Natural killer cell (primary cell): Measurements from ENCODE around the gene ZNF385C. TPM values are rescaled to one million over a fixed set of nuclear protein-coding genes. Genes with fewer than 3 reads are reported as not detected.

Experiments
- ATAC-seq, 3 donors: fragments of 150-1000 bp in 2 of 3; fragments of 200-7000 bp in 1 of 3; cut with Tn5 transposase; 1 replicate in 1 of 3; 2 replicates in 2 of 3; pipeline ENCODE4 v1.10.0; 2021; ENCODE audit warnings: mild to moderate bottlenecking in 2 of 3, moderate library complexity in 2 of 3
- DNase-seq, 2 donors: peaks; one replicate each; pipeline versions ENCODE4 v3.0.0 to v3.0.0-alpha.2; 2013 to 2021; ENCODE audit warnings: mixed read lengths in 1 of 2
- H3K27ac ChIP-seq: one replicate; pipeline ENCODE4 v1.5.1; 2013; ENCODE audit warnings: mild to moderate bottlenecking, low read length
- H3K27me3 ChIP-seq: one replicate; pipeline ENCODE4 v1.6.1; 2013; ENCODE audit warnings: low read length; ENCODE audit not compliant: control insufficient read depth, insufficient read depth
- H3K36me3 ChIP-seq: one replicate; pipeline ENCODE4 v1.6.1; 2013; ENCODE audit warnings: low read length; ENCODE audit not compliant: control insufficient read depth, insufficient read depth
- H3K4me1 ChIP-seq: one replicate; pipeline ENCODE4 v1.6.1; 2013; ENCODE audit warnings: low read length; ENCODE audit not compliant: control insufficient read depth, insufficient read depth
- H3K4me3 ChIP-seq: one replicate; pipeline ENCODE4 v1.5.1; 2013; ENCODE audit warnings: low read length
- H3K9me3 ChIP-seq: one replicate; pipeline ENCODE4 v1.6.1; 2013; ENCODE audit warnings: low read length; ENCODE audit not compliant: control insufficient read depth, insufficient read depth
- H3K27ac Mint-ChIP-seq, 2 donors: one replicate each; pipeline ENCODE4 v1.8.0; 2022; ENCODE audit warnings: mild to moderate bottlenecking in 2 of 2, mixed read lengths in 2 of 2, moderate library complexity in 1 of 2
- H3K27me3 Mint-ChIP-seq, 2 donors: one replicate each; pipeline ENCODE4 v1.8.0; 2022; ENCODE audit warnings: low read depth in 2 of 2, mixed read lengths in 2 of 2
- H3K36me3 Mint-ChIP-seq: one replicate; pipeline ENCODE4 v1.8.0; 2022; ENCODE audit warnings: mixed read lengths
- H3K4me1 Mint-ChIP-seq, 2 donors: one replicate each; pipeline ENCODE4 v1.8.0; 2022; ENCODE audit warnings: mixed read lengths in 2 of 2
- H3K4me3 Mint-ChIP-seq: one replicate; pipeline ENCODE4 v1.8.0; 2022; ENCODE audit warnings: mild to moderate bottlenecking, moderate library complexity, mixed read lengths
- H3K9me3 Mint-ChIP-seq, 2 donors: one replicate each; pipeline ENCODE4 v1.8.0; 2022; ENCODE audit warnings: mixed read lengths in 2 of 2
- whole genome bisulfite sequencing: methylation state at CpG from one replicate; pipeline ENCODE4 v1.1.7; 2013; ENCODE audit warnings: missing lambda C conversion rate; ENCODE audit not compliant: insufficient coverage; 5-methylcytosine and 5-hydroxymethylcytosine counted together
- intact Hi-C: fragments of 100-400 bp; cut with micrococcal nuclease; formaldehyde crosslinking; loops from one replicate; pipeline ENCODE4 v1.14.2; 2022
- total RNA-seq, 4 donors: library from RNA; stranded (reverse); fragments of 120-200 nt in 1 of 4; gene quantifications; one replicate each; pipeline versions ENCODE4 v1.2.3 to v1.2.4, GENCODE V29; 2013 to 2022
- TF ChIP-seq, protein P1 (sequence below): fragments of 200-600 bp; IDR thresholded peaks from one replicate; pipeline ENCODE4 v1.8.0; 2022; ENCODE audit warnings: antibody characterized with exemption

Gene ZNF385C
- total RNA-seq, 3 donors from 2014 or later (not counting 1 experiment from before 2014, with no cell fraction given) = 0.28 TPM; not detected in 2

DNA sequence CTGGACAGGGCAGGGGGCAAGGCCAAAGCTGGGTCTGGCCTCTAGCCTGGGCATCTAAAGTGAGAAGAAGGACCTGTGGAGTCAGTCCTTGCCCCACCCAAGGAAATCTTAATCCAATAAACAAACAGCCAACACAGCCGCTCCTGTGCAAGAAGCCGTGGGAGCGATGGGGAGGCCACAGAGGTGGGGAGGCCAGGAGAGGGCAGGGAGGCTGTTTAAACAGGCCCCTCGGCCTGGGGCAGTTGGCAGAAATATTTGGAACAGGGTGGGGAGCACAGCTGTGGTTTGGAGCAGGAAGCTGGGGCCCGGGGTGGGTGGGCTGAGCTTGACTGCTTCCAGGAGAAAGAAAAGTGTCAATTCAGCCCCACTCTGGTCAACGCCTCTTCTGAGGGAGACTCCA is 5.3 kb downstream of the ZNF385C start:
- ATAC-seq (no peak), DNase-seq (no peak)
- WGBS = 53% methylated on average over 6 of the region's 6 CpGs
- H3K9me3 Mint-ChIP-seq = no peaks in the 10 kb centered on the region
- H3K4me3 Mint-ChIP-seq = no peak overlapping the region
- H3K27ac Mint-ChIP-seq = no peak overlapping the region
- H3K4me3 ChIP-seq = no peak overlapping the region
- no peak overlapping the region for H3K27ac ChIP-seq
- intact Hi-C loops = no loop called here
- H3K36me3 ChIP-seq = no peaks in the 10 kb centered on the region
- H3K9me3 ChIP-seq = no peaks in the 10 kb centered on the region
- no peaks in the 10 kb centered on the region for H3K36me3 Mint-ChIP-seq
- peaks cover 7% of the 10 kb centered on the region for H3K27me3 ChIP-seq
- H3K27me3 Mint-ChIP-seq = peaks cover 10 to 20% of the 10 kb centered on the region in 2 donors
- TF ChIP-seq, protein P1, sequence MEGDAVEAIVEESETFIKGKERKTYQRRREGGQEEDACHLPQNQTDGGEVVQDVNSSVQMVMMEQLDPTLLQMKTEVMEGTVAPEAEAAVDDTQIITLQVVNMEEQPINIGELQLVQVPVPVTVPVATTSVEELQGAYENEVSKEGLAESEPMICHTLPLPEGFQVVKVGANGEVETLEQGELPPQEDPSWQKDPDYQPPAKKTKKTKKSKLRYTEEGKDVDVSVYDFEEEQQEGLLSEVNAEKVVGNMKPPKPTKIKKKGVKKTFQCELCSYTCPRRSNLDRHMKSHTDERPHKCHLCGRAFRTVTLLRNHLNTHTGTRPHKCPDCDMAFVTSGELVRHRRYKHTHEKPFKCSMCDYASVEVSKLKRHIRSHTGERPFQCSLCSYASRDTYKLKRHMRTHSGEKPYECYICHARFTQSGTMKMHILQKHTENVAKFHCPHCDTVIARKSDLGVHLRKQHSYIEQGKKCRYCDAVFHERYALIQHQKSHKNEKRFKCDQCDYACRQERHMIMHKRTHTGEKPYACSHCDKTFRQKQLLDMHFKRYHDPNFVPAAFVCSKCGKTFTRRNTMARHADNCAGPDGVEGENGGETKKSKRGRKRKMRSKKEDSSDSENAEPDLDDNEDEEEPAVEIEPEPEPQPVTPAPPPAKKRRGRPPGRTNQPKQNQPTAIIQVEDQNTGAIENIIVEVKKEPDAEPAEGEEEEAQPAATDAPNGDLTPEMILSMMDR = no peak
- peaks cover 4% of the 10 kb centered on the region for H3K4me1 ChIP-seq
- H3K4me1 Mint-ChIP-seq = no peaks in the 10 kb centered on the region

DNA sequence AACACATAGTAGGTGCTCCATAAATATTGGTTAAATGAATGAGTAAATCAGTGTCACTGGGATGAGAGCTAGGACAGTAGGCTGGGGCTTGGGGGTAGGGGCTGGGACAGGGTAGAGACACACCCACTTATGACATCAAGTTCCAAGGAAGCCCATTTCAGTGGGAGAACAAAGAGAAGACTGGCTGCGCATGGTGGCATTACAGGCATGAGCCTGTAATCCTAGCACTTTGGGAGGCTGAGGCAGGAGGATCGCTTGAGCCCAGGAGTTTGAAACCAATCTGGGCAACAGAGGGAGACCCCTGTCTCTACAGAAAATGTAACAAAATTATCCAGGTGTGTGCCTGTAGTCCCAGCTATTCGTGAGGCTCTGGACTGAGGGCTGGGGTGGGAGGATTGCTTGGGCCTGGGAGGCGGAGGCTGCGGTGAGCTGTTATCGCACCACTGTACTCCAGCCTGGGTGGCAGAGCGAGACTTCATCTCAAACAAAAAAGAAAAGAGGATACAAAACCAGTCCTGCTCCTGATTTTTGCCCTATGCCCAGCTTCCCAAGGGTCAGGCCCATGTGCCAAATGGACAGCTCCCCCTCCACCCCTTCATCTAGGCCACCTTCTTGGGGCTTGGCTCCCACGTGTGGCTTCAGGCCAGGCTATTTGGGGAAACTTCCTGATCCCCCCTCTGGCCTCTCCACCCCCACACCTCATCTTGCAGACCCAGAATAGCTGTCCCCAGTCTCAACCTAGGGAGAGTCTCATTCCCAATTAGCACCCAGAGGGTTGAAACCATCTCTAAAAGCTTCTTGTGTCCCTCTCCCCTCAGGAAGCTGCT is 7.1 kb downstream of the ZNF385C start:
- Histone ChIP-seq H3K9me3 (no peaks in the 10 kb centered on the region), H3K4me3 (no peak overlapping the region), H3K36me3 (no peaks in the 10 kb centered on the region), H3K4me1 (no peaks in the 10 kb centered on the region), H3K27me3 (no peaks in the 10 kb centered on the region), H3K27ac (no peak overlapping the region)
- H3K36me3 Mint-ChIP-seq = no peaks in the 10 kb centered on the region
- no peak overlapping the region for H3K4me3 Mint-ChIP-seq
- intact Hi-C loops = no loop called here
- no peak for DNase-seq
- 89% methylated on average over 8 of the region's 8 CpGs for WGBS
- no peak for ATAC-seq
- no peak overlapping the region for H3K27ac Mint-ChIP-seq
- no peaks in the 10 kb centered on the region for H3K4me1 Mint-ChIP-seq
- H3K27me3 Mint-ChIP-seq = peaks cover 0 to 9% of the 10 kb centered on the region in 2 donors
- TF ChIP-seq, protein P1 = no peak
- no peaks in the 10 kb centered on the region for H3K9me3 Mint-ChIP-seq

DNA sequence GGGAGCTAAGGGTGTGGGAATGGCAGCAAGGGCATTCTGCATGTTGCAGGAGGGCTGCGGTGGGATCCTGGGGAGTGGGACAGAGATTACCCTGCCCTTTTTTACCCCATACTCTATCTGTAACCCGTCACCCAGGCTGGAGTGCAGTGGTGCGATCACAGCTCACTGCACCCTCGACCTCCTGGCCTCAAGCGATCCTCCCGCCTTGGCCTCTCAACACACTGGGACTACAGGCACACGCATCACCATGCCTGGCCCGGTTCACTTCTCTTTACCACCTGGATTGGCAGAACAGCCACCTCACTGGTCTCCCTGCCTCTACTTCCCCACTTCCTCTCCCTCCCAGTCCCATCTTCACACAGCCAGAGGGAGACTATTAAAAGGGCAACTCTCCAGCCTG is 9.5 kb downstream of the ZNF385C start:
- H3K9me3 ChIP-seq = no peaks in the 10 kb centered on the region
- WGBS = 91% methylated on average over 8 of the region's 8 CpGs
- ATAC-seq = no peak

More for the DNA sequence above, 9.5 kb downstream of the ZNF385C start:
- H3K9me3 Mint-ChIP-seq = no peaks in the 10 kb centered on the region
- Histone ChIP-seq H3K36me3 (no peaks in the 10 kb centered on the region), H3K27me3 (no peaks in the 10 kb centered on the region), H3K4me1 (no peaks in the 10 kb centered on the region), H3K4me3 (no peak overlapping the region), H3K27ac (no peak overlapping the region)
- no peak for DNase-seq
- intact Hi-C loops = no loop called here
- H3K27ac Mint-ChIP-seq = no peak overlapping the region
- no peak overlapping the region for H3K4me3 Mint-ChIP-seq
- TF ChIP-seq, protein P1 = no peak
- H3K27me3 Mint-ChIP-seq = peaks cover 0 to 4% of the 10 kb centered on the region in 2 donors
- H3K4me1 Mint-ChIP-seq = no peaks in the 10 kb centered on the region
- H3K36me3 Mint-ChIP-seq = no peaks in the 10 kb centered on the region
